TTC549 (cell line): ENCODE data around the gene ZNF227.
A peak's percentile ranks its signal among the peaks of the same experiment; 100 is the strongest.
"Not testable (repeated sequence)": the region's sequence is repeated elsewhere in the genome, so short reads cannot be mapped to it uniquely, and the experiment has no call there.

Source experiments
- FAIRE-seq: peaks from 2 replicates; lab custom pipeline; 2012; peaks lifted over from hg19 to GRCh38; lab: Jason Lieb, UNC

The ZNF227 gene

GRCh38 chr19:44212250-44212865 is at the start of gene ZNF227:
ZNF227 (plus strand) TSS chr19:44212532; CDS start chr19:44217793, 5,261 bp downstream.
- FAIRE-seq, result peak; percentile 87

- FAIRE-seq, result no peak
Measured at GRCh38 chr19:44163789-44164188, 48.5 kb upstream of the ZNF227 start.

- FAIRE-seq, result no peak
Measured at GRCh38 chr19:44164327-44164672, 48.0 kb upstream of the ZNF227 start.

- peak; percentile 98 for FAIRE-seq
Measured at GRCh38 chr19:44164673-44165512, 47.4 kb upstream of the ZNF227 start, which contains the start of gene ZNF226. ZNF226 (plus strand) TSS chr19:44165100; CDS start chr19:44170081, 4,981 bp downstream.

- FAIRE-seq, result not testable (repeated sequence)
Measured at GRCh38 chr19:44170660-44171059, 41.7 kb upstream of the ZNF227 start.

- FAIRE-seq, result no peak
Measured at GRCh38 chr19:44176590-44176989, 35.7 kb upstream of the ZNF227 start.

GRCh38 chr19:44180968-44181367 is 31.4 kb upstream of the ZNF227 start:
- no peak for FAIRE-seq

GRCh38 chr19:44182145-44182544 is 30.2 kb upstream of the ZNF227 start:
- FAIRE-seq, result no peak

- FAIRE-seq, result peak; percentile 62
Measured at GRCh38 chr19:44190020-44190419, 22.3 kb upstream of the ZNF227 start.

- FAIRE-seq, result no peak
Measured at GRCh38 chr19:44192127-44192526, 20.2 kb upstream of the ZNF227 start.

- FAIRE-seq, result no peak
Measured at GRCh38 chr19:44196772-44197171, 15.6 kb upstream of the ZNF227 start.

GRCh38 chr19:44202470-44202869 is 9.9 kb upstream of the ZNF227 start:
- no peak for FAIRE-seq

- no peak for FAIRE-seq
Measured at GRCh38 chr19:44202974-44203373, 9.4 kb upstream of the ZNF227 start.

GRCh38 chr19:44203877-44204276 is 8.5 kb upstream of the ZNF227 start:
- not testable (repeated sequence) for FAIRE-seq

GRCh38 chr19:44204772-44205171 is 7.6 kb upstream of the ZNF227 start:
- no peak for FAIRE-seq

GRCh38 chr19:44207126-44207803 is 5.1 kb upstream of the ZNF227 start:
- FAIRE-seq, result peak; percentile 95

- FAIRE-seq, result no peak
Measured at GRCh38 chr19:44212866-44213346, 574 bp downstream of the ZNF227 start.

GRCh38 chr19:44219926-44220325 is 7.6 kb downstream of the ZNF227 start:
- FAIRE-seq, result not testable (repeated sequence)

- not testable (repeated sequence) for FAIRE-seq
Measured at GRCh38 chr19:44220761-44221160, 8.4 kb downstream of the ZNF227 start.

GRCh38 chr19:44221291-44221690 is 9.0 kb downstream of the ZNF227 start:
- FAIRE-seq, result not testable (repeated sequence)

- no peak for FAIRE-seq
Measured at GRCh38 chr19:44228318-44228717, 16.0 kb downstream of the ZNF227 start.

GRCh38 chr19:44232867-44233266 is 20.5 kb downstream of the ZNF227 start:
- no peak for FAIRE-seq

- FAIRE-seq, result no peak
Measured at GRCh38 chr19:44236384-44236783, 24.1 kb downstream of the ZNF227 start.
